ENCODE measurements around the gene CDC7.

CDC7 gene

GRCh38 chr1:91569411-91570119, 68.9 kb downstream of the CDC7 start:
- TF ChIP-seq FOXM1 (IDR thresholded peaks at IDR 0.05; ENCODE audit: borderline replicate concordance, low read depth) = no peak
- no peak for TF ChIP-seq YY1 (IDR thresholded peaks at IDR 0.05; ENCODE audit: low read depth)
- peak; percentile 57 for TF ChIP-seq MAX (IDR thresholded peaks at IDR 0.05)
- 0 out of 2 replicates have a peak, but pooled peaks have one; percentile 2 for TF ChIP-seq RAD21 (IDR thresholded peaks at IDR 0.05; ENCODE audit: low read depth)
- TF ChIP-seq EGR1 (IDR thresholded peaks at IDR 0.05) = no peak
- TF ChIP-seq NFIC (IDR thresholded peaks at IDR 0.05) = no peak
- TF ChIP-seq EP300 (IDR thresholded peaks at IDR 0.05; ENCODE audit: borderline replicate concordance) = no peak
- TF ChIP-seq CEBPB (IDR thresholded peaks at IDR 0.05) = no peak
- TF ChIP-seq CREB1 (IDR thresholded peaks at IDR 0.05; ENCODE audit: low read depth) = no peak
- TF ChIP-seq TAF1 (IDR thresholded peaks at IDR 0.05; ENCODE audit: low read depth) = no peak

- TF ChIP-seq CREB1 (IDR thresholded peaks at IDR 0.05; ENCODE audit: low read depth) (no peak), USF1 (IDR thresholded peaks at IDR 0.05) (no peak), REST (IDR thresholded peaks at IDR 0.05; ENCODE audit: low read depth) (no peak)
These were observed 69.4 kb downstream of the CDC7 start for GRCh38 chr1:91570120-91570448.

- TF ChIP-seq REST (IDR thresholded peaks at IDR 0.05; ENCODE audit: low read depth) (no peak), NFIC (IDR thresholded peaks at IDR 0.05) (no peak)
These were observed 71.4 kb downstream of the CDC7 start for GRCh38 chr1:91572044-91572443.

Measured in Ishikawa (cell line).